Panc1 (cell line): ENCODE data around the gene GPR173. TPM values are rescaled to one million over a fixed set of nuclear protein-coding genes. Genes with fewer than 3 reads are reported as not detected.

Experiments
- ATAC-seq: fragments of 200-7000 bp; cut with Tn5 transposase; 2 replicates; pipeline ENCODE4 v1.9.1; 2020; ENCODE audit warnings: mild to moderate bottlenecking, moderate library complexity
- BruUV-seq: library from RNA; stranded (reverse); fragments of 400-500 nt; replicated peaks from 2 replicates; lab custom pipeline; 2021; lab: Mats Ljungman, UMichigan
- CTCF ChIA-PET: fragments of 300-600 bp; sonication (Branson Sonifier 250); formaldehyde crosslinking; loops from one replicate; lab custom pipeline; 2022; ENCODE audit warnings: antibody characterized with exemption; lab: Charles Lee
- POLR2A ChIA-PET: fragments of 300-600 bp; sonication (Branson Sonifier 250); formaldehyde crosslinking; loops from one replicate; lab custom pipeline; 2022; ENCODE audit warnings: antibody characterized with exemption; lab: Charles Lee
- DNase-seq: peaks from one replicate; pipeline ENCODE4 v3.0.0-alpha.2; 2010; ENCODE audit warnings: low read depth, low spot score
- H3K27ac ChIP-seq: 2 replicates; pipeline ENCODE4 v1.5.1; 2011; ENCODE audit warnings: mild to moderate bottlenecking, low read length, inconsistent platforms
- H3K27me3 ChIP-seq: fragments of 200-500 bp; sonication (Bioruptor generic); 2 replicates; pipeline ENCODE4 v1.6.0; 2014; ENCODE audit warnings: low read length, inconsistent platforms; ENCODE audit not compliant: control insufficient read depth, insufficient read depth
- H3K36me3 ChIP-seq: fragments of 200-500 bp; sonication (Bioruptor generic); 2 replicates; pipeline ENCODE4 v1.5.1; 2014; ENCODE audit warnings: inconsistent platforms, mild to moderate bottlenecking, low read length, moderate library complexity; ENCODE audit not compliant: control insufficient read depth, insufficient read depth
- H3K4me1 ChIP-seq: 2 replicates; pipeline ENCODE4 v1.5.1; 2011; ENCODE audit warnings: inconsistent platforms, mild to moderate bottlenecking, low read length, moderate library complexity; ENCODE audit not compliant: control insufficient read depth, insufficient read depth
- H3K4me3 ChIP-seq, 2 experiments: 2 replicates each; pipeline ENCODE4 v1.5.1; 2011 to 2012; ENCODE audit warnings: low read depth in 2 of 2, low read length in 2 of 2, mild to moderate bottlenecking in 2 of 2, inconsistent platforms in 1 of 2, moderate library complexity in 1 of 2
- H3K9me3 ChIP-seq: fragments of 200-500 bp; sonication (Bioruptor generic); 2 replicates; pipeline ENCODE4 v1.5.1; 2014; ENCODE audit warnings: low read depth, mild to moderate bottlenecking, inconsistent platforms, low read length, moderate library complexity; ENCODE audit not compliant: control insufficient read depth, insufficient read depth
- CTCF ChIP-seq: fragments of 450-650 bp; IDR thresholded peaks from 2 replicates; pipeline ENCODE4 v1.5.1; 2017; ENCODE audit warnings: mild to moderate bottlenecking
- POLR2AphosphoS5 ChIP-seq: IDR thresholded peaks from 2 replicates; pipeline ENCODE4 v1.6.1; 2012; ENCODE audit warnings: mild to moderate bottlenecking, low read depth, low read length, moderate library complexity
- REST ChIP-seq, 2 experiments: IDR thresholded peaks; 2 replicates each; pipeline ENCODE4 v1.6.1; 2011 to 2012; ENCODE audit warnings: low read depth in 2 of 2, control low read depth in 1 of 2, low read length in 1 of 2, mild to moderate bottlenecking in 1 of 2, moderate library complexity in 1 of 2; ENCODE audit not compliant: insufficient read depth in 1 of 2
- SIN3A ChIP-seq: IDR thresholded peaks from 2 replicates; pipeline ENCODE4 v1.6.1; 2012; ENCODE audit warnings: low read depth, mild to moderate bottlenecking, low read length, moderate library complexity, borderline replicate concordance; ENCODE audit not compliant: insufficient read depth
- TCF7L2 ChIP-seq: IDR thresholded peaks from 2 replicates; pipeline ENCODE4 v1.6.1; 2011; ENCODE audit warnings: mild to moderate bottlenecking, low read depth, low read length, inconsistent platforms
- in situ Hi-C: cut with HindIII; loops from 2 replicates; pipeline ENCODE4 v1.10.0; 2016; ENCODE audit warnings: low sequenced_read_pairs, low pct_unique_long_range_greater_than_20kb
- intact Hi-C: fragments of 100-400 bp; cut with micrococcal nuclease; formaldehyde crosslinking; loops from one replicate; pipeline ENCODE4 v1.10.0; 2022; ENCODE audit not compliant: unreplicated experiment
- total RNA-seq: library from RNA; stranded (reverse); gene quantifications from one replicate; pipeline ENCODE4 v1.2.1, GENCODE V29; 2021; ENCODE audit not compliant: unreplicated experiment

The GPR173 gene
- total RNA-seq, 1 experiment from 2014 or later, result 0.13 TPM

DNA sequence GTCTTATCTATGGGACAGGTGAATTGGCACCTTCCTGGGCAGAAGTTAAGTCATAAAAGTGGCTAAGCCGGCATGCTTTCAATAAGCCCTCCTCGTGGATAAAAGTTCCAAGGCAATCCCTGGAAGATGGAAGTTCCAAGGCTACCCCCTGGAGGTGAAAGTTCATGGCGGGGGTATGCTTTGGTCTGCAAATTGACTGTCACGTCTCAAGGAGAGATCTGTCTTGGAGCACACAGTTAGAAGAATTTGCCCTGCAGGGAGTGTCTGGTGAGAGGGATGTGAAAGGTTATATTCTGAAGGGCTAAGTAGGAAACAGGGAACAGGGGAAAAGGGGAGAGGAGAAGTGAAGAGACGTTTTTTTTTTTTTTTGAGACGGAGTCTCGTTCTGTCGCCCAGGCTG lies 26.2 kb upstream of the GPR173 start:
- H3K27me3 ChIP-seq, result peaks cover 5% of the 10 kb centered on the region; the same call in 1 of the 2 replicates
- POLR2A ChIA-PET, result no interaction called here
- no TSS peak for BruUV-seq
- H3K36me3 ChIP-seq, result no peaks in the 10 kb centered on the region
- no peak overlapping the region for H3K4me3 ChIP-seq
- in situ Hi-C loops, result no loop called here
- H3K4me1 ChIP-seq, result no peaks in the 10 kb centered on the region; the same call in 1 of the 2 replicates
- TF ChIP-seq REST (IDR thresholded peaks at IDR 0.05; ENCODE audit: insufficient read depth in 1 of 2, low read depth in 2 of 2, low read length in 1 of 2), result no peak
- TF ChIP-seq TCF7L2, result no peak
- no peak for TF ChIP-seq CTCF
- no peak for TF ChIP-seq POLR2AphosphoS5
- no peak for TF ChIP-seq SIN3A
- no peak for ATAC-seq
- no peak for DNase-seq
- no peak overlapping the region for H3K27ac ChIP-seq
- no peaks in the 10 kb centered on the region for H3K9me3 ChIP-seq
- intact Hi-C loops, result no loop called here
- CTCF ChIA-PET, result no interaction called here

DNA sequence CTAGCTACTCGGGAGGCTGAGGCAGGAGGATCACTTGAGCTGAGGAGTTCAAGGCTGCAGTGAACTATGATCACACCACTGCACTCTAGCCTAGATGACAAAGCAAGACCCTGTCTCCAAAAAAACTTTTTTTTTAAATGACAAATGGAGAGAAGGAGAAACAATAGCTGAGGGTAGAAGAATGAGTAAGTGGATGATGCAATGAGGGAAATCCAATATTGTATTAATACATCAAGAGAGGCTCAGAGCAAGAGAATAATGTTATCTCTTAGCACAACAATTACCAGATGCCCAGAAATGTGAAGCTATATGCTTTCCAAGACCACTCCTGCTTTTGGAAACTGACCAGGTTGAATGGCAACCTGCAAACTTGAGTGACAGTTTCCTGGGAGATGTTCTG lies 19.9 kb upstream of the GPR173 start:
- H3K36me3 ChIP-seq, result no peaks in the 10 kb centered on the region

More for the DNA sequence above, 19.9 kb upstream of the GPR173 start:
- Histone ChIP-seq H3K4me1 (no peaks in the 10 kb centered on the region), H3K9me3 (no peaks in the 10 kb centered on the region), H3K27me3 (0 out of 2 replicates have a peak, but pooled peaks cover 3% of the 10 kb centered on the region), H3K4me3 (no peak overlapping the region), H3K27ac (no peak overlapping the region)
- no peak for DNase-seq
- in situ Hi-C loops, result no loop called here
- TF ChIP-seq REST (IDR thresholded peaks at IDR 0.05; ENCODE audit: insufficient read depth in 1 of 2, low read depth in 2 of 2, low read length in 1 of 2) (no peak), CTCF (no peak), TCF7L2 (no peak), SIN3A (no peak)
- BruUV-seq, result no TSS peak
- ChIA-PET POLR2A (interaction anchor here (0.6 kb wide), 2 partner anchors 85 to 267 kb away, joined by 4 to 10 read pairs; no protein-coding TSS in a partner anchor), CTCF (no interaction called here)
- ATAC-seq, result no peak
- intact Hi-C loops, result no loop called here
